ENCODE data around the gene ATOH8.

The ATOH8 gene

DNA sequence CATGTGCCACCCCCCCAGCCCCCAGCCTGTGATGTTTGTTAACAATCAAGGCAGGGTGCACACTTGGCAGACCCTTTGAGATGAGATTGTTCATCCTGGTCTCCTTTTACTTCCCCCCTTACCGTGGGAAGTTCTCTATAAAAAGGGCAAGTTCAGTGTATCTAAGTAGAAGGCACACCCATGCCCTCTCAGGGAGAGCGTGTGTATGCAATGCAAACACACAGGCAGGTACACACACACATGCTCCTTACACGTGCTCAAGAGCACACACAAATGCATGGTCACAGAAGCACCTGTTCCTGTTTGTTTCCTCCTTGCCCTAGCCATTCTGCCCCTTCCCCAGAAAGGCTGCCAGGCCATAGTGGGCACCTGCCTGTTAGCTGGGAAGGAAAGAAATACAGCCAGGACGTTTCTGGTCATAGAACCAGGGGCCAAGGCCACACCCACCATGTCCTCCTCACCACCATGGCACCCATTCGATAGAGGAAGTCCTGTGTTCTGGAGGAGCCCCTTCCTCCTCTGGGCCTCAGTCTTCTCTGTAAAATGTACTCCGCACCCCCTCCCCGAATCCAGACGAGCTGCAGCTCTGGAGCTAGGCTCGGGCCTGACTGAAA, 3.1 kb downstream of the ATOH8 start:
- DNase-seq: no peak

DNA sequence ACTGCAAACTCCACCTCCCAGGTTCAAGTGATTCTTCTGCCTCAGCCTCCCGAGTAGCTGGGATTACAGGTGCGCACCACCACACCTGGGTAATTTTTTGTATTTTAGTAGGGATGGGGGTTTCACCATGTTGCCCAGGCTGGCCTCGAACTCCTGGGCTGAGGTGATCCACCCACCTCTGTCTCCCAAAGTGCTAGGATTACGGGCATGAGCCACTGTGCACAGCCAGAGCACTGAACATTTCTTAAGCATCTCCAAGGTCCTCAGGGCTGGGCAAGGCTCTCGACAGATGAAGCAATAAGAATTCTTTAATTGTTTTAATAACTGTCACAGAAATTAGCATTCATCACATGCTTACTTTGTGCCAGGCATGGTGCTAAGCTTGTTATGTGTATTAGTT, 4.1 kb downstream of the ATOH8 start:
- DNase-seq: no peak

DNA sequence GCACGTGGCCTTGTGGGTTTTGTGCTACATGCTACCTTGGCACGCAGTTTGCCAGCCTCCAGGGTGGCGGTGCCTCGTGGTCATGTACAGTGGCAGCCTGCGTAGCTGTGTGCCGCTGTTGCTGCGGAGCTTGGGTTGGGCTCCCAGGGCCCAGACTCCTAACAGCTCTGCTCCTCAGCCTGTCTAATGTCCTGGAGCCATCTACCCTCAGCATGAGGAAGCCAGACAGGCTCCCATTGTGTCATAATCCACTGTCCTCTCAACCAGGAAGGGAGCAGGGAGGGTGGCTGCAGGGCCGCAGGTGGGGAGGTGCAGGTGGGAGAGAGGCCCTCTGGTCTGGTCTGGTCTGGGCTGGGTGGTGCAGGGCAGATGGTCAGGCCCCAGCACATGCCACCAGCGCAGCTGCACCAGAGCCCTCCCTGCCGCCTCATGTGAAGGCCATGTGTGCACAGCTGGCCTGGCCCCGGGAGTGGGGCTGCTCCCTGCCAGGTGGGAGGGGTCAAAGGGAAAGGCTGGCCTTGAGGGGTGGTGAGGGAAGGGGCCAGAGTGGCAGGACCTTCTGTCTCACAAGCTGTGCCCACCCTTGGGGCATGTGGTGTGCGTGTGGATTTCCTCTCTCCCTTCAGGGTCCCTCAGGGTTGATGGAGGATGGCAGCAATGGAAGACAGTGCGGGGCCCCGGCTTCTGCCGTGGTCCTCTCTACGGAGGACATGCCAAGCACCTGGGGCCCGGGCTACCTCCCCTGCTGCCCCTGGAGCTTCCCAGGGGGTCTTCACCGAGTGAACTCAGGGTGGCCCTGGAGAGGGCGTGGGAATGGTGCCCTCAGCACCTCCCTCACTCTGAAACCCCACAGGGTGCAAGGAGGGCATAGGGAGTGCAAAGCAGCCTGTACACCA, 4.8 kb downstream of the ATOH8 start:
- DNase-seq: no peak

DNA sequence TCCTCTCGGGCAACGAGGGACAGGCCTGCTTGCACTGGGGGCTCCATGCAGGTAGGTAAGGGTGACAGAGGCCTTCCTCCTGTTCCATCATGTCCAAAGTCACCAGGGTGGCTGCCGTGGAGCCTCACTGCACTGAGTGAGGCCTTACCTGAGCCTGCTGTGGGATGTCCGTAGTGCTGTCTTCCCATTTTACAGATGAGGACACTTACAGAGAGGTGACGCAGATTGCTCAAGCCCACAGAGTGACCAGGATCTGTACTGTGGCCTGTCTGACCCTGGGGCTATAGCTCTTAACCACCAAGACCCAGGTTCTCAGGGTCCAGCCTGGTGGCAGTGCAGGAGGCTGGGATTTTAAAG, 5.4 kb downstream of the ATOH8 start:
- no peak for DNase-seq

DNA sequence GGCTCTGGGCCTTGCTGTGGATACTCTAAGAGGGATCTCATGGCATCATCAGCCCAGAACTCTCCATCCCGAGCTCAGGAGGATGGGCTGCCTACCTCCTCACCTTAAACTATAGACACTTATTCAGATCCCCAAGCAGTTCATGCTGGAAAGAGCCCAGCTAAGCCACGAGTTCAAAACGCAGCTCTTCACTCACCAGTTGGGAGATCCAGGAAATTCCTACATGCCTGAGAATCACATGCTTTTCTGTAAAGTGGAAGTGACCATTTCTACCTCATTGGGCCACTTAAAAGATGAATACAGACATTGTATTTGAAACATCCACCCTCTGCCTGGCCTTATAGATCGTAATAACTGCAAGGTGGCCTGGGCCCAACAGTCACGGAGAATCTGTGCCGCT, 6.6 kb downstream of the ATOH8 start:
- no peak for DNase-seq

DNA sequence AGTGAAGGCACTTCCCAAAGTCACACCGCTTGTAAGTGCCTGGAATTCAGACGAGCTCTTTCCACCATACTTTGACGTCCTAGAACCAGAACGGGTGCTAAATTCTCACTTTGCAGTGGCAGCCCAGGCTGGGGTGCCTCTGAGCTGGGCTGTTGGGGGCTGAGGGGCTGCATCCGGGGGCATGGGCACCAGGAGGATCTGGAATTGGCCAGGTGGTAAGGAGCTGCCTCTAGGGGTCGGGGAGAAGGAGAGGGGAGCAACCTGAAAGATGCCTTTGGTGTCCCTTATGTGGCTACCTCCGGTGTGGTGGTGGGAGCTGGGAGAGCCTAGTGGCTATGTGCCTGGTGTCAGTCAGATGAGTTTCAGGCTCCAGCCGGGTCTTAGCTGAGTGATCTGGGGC, 7.1 kb downstream of the ATOH8 start:
- no peak for DNase-seq

DNA sequence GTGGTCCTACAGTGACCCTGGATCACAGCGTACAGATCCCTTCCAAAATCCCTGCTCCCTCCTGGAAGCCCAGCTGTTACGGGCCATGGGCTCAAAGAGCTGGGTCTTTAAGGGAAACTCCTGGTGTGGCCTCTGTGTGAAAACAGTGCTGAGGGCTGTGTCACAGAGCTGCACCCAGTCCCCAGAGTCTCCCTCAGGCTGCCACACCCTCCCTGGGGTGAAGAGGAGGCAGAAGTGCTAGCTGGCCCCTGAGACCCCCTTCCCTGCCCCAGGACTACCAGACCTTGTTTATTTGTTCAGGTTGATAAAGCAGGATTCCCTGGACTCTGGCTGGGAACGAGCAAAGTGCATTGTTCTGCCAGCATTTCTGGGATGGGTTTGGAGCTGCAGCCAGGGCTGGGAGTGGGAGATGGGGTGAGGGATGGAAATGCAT, 7.7 kb downstream of the ATOH8 start:
- DNase-seq: no peak

DNA sequence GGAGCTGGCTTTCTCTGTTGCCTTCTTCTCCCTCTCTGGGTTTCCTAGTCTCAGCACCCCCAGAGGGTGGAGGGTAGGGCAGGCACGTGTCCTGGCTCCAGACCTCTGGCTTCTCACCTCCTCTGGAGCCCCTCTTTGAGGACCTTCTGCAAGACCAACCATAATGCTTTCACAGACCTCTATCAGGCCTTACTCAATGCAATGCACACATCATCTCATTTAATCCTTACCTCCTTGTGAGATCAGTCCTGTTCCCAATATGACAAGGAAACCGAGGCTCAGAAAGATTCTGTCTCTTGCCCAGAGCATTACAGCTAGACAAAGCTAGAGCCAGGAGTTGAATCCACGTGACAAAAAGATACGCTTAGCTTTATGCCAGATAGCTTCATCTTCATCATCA, 8.2 kb downstream of the ATOH8 start:
- no peak for DNase-seq

DNA sequence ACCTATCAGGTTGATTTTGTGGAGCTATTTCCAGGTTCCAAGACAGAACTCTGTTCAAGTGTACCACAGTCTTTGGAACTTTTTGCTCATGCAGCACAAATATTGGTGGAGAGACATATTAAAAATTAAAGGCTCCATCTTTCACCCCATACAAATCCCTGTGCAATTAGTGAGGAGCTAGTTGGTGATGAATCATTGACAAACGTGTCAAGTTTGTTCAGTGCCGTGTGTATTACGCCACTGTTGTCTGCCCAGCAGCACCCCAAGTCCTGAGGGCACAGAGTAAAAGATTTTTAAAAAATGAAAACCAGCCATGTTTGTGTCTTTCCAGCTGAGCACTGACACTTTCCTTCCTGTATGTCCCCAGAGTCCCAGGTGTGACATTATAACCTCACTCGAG, 9.3 kb downstream of the ATOH8 start:
- no peak for DNase-seq

DNA sequence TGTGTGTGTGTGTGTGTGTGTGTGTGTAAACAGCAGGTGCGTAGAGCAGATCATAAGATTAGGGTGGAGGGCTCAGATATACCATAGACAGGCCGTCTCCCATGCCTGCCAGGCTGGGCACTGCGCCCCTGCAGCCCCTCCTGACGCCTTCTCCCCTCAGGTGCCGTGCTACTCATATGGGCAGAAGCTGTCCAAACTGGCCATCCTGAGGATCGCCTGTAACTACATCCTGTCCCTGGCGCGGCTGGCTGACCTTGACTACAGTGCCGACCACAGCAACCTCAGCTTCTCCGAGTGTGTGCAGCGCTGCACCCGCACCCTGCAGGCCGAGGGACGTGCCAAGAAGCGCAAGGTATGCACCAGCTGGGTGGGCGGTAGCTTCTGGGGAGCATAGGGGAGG, 10.0 kb downstream of the ATOH8 start:
- DNase-seq: no peak

DNA sequence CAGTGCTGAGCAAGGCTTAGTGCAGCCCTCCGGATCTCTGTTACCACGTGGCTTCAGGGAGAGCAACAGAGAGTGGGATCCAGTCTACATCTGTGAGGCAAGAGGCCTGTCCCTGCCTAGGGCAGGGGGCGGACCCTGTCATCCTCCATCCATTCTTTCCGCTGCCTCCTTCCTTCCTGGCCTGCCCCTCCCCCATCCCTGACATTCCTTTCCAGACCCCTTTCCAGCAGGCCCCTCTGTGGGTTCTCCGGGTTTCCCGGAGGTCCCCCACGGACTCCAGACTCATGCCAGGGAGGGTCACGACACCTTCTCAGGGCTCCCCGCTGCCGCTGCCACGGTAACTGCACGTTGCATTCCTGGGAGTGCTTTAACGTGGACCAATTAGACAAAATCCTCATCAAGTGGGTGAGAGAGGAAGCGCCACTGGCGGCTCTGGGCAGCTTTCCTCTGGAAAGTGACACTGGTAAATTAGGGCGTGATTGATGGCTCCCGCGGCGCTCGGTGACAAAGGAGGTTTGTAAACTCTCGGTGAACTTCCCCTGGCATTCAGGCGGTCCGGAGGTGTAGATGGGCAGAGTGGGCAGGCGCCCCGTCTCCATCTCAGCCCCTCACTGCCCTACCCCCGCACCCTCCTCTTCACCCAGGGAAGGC, 11.4 kb downstream of the ATOH8 start:
- DNase-seq: no peak

DNA sequence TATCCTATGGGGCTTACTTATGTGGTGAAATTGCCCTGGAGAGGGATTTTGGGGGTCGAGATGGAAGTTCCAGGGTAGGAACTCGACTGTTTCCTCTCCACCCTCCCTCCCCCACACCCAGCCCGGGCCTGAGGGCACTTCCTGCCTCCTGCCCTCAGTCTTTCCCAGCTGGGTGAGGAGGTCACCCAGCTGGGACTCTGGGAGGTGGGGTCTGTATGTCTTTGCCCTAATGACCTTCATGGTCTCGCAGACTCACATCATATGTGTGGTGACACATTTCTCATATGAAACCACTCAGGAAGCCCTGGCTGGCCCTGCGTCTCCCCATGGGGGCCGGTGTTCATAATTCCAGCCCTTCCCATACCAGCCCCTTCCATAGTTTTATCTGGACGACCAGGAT, 12.4 kb downstream of the ATOH8 start:
- no peak for DNase-seq

DNA sequence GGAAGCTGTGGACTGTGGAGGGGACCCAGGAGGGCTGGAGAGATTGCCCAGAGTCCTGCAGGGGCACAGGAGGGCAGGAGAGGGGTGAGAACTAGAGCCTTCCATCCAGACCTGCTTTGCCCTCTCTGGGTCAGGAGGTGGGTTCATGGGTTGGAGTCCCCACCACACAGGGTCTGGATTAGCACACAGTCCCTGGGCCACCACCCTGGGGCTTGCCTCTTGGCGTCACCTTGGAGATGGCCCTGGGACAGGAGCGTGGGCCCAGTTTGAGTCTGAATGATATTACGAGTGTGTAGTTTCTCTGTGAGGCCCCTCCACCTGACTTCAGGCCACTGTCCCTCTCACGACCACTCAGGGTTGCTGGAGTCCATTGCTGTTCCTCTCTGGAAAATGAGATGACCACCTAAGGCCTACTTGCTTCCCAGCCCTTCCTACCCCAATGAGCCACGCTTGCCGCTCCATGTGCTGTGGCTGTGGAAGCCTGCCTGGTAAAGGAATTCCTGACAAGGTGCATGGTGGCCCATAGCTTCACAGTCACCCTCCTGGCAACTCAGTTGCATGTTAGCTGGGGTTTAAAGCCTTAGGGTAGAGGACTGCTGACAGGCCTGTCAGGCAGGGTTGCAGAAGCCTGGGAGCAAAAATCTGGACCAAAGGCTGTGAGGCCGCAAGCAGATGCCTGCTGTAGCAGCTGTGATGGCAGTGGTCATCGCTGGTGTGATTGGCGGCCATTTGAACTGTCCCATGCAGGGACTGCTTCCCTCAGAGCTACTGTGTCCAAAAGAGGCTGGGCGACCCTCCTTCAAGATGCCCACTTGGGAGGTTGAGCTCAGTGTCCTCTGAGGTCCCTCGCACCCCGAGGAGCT, 14.2 kb downstream of the ATOH8 start:
- no peak for DNase-seq

DNA sequence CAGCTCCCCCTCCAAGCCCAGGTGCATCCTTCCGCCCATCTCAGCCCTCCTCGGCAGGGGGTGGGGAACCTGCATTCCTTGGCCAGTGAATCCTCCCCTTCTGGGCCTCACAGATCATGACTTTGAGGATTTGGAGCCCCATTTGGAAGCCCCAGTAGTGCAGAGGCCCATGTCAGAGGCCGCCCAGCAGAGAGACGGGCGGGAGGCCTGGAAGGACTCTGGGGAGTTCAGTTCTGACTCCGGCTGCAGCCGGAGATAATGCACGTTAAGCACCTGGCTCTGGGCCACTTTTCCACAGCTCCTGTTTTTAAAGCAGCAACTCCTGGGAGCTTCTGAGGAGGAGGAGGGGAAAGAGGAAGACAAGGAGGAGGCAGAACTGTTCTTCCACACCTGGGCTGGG, 14.9 kb downstream of the ATOH8 start:
- no peak for DNase-seq

DNA sequence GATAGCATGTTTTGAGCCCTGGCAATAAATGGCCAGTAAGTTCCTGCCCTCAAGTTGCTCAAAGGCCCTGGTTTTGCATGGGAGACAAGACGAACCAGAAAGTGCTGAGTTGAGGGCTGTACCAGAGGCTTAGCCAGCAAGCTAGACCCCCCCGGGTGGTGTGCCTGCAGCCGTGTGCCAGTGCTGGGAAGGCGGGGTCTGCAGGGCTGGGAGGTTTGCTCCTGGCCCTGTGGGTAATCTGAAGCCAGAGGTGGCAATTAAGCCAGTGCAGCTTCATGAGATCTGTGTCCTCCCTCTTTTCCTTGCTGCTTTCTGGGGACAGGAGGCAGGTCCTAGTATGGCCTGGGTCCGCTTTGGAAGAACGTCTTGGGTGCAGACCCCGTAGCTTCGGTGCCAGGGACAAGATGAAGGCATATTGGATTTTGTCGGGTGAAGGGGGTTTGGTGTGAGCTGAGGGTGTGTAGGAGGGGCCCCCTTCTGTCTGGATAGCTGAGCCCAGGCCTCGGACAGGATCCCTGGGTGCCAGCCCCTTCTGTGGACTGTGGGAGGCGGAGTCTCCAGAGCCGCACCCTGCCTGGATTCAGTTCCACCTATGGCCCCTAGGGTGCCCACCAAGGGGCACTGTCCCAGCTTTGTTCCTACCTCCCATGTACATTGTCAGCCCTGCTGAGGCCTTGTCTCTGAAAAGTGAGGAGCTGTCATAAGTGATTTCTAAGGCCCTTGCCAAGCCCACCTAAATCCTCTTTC, 15.6 kb downstream of the ATOH8 start:
- peak; percentile 12 for DNase-seq

DNA sequence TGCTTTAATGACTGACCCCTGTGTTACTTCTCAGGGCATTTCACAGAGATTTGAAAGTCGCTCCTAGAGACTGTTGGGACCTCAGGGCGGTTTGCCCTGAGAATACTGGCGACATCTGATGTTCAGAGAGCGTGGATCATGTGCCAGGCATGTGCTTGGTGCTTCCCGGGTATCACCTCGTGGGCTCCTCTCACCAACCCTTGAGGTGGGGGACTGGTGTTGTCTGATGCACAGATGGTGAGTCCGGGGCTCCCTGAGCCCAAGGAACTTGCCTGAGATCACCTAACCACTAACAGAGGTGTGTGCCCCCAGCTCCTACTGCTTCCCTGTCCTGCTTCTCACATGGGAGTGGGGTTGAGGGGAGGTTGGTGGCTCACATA, 16.2 kb downstream of the ATOH8 start:
- no peak for DNase-seq

DNA sequence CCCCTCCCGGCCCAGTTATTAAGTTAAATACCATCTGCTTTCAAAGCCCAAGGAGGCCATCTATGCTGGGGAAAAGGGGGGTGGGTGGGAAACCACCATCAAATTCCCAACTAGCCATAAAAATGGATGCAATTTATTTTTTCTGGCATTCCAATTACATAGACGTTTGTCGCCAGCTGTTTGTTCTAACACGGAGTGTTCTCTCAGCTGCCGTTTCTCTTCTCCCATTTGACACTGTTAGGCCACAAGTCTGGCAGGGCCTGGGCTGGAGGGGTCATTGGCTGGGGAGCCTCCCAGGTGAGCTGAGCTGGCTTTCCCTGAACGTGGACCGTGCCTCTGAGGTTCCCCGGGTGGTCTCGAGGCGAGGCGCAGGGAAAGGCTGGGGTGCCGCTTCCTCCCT, 16.6 kb downstream of the ATOH8 start:
- DNase-seq: no peak

DNA sequence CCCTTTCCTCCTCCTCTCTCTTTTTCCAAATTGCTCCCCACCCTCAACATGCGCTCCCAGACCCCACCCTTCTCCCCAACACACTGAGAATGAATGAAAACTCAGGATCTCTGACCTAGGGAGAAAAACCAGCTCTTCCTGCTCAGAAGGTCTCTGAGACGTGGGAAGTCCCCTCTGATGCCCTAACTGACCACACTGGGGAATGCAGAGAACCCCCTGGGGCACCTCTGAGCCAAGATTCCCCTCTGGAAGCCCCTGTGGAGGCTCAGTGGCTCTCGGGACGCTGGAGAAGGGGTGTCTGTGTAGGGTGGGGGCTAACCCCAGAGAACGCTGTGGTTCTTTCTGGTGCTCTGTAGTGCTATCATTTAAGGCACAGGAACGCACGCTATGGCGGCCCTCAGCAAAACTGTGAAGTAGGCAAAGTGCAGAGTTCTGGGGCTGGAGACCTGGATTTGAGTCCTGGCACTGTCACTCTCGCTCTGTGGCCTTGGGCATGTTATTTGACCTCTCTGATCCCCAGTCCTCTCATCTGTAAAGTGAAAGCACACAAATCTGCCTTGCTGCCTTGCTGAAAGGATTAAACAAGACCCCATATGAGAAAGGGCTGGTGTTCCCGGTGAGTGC, 17.1 kb downstream of the ATOH8 start:
- DNase-seq: no peak

DNA sequence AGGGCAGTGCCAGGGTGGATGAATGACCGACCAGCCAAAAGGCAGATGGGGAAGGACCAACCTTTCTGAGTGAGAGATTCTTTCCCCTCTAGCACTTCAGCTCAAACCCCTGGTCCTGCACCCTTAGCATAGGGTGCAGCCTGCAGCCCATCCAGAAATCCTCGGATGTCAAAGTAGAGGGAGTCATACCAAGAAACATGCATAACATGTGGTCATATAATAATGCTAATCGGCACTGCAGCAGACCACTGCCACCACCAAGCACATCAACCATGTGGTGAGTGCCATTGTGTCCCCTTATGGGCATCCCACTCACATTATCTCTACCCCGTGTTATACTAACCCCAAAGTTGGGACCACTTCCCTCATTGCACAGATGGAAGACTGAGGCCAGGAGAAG, 17.7 kb downstream of the ATOH8 start:
- DNase-seq: no peak

DNA sequence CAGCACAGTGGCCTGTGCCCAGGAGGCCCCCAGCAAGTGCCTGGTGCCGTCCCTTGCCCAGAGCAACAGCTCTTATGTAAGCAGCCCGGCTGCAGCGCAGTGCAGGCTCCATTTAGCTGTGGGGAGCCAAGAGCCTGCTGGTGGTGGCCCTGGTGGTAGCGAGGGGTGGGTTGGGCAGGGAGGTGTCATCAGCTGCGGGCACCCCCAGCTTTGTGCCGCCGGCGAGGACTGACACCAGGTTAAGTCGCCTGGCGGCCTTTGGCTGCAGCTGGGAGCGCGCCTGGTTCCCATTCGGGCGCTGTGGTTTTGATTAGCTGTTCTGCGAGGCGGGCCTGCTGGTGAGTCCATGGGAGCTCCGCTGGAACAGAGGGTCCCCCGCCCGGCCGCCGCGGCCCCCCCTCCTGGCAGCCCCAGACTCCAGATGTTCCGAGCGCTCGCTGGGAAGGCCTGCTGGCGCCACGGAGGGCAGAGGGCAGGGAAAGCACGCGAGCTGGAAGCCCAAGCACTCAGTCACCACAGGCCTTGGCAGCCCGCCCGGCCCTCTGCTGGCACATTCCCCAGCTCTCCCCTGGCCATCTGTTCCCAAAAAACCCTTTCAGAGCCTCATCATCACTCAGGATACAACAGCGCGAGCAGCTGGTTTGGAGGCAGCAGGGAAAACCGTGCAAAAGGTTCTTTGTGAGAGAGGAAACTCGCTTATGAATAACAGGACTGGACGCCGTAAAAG, 18.4 kb downstream of the ATOH8 start:
- DNase-seq: no peak

DNA sequence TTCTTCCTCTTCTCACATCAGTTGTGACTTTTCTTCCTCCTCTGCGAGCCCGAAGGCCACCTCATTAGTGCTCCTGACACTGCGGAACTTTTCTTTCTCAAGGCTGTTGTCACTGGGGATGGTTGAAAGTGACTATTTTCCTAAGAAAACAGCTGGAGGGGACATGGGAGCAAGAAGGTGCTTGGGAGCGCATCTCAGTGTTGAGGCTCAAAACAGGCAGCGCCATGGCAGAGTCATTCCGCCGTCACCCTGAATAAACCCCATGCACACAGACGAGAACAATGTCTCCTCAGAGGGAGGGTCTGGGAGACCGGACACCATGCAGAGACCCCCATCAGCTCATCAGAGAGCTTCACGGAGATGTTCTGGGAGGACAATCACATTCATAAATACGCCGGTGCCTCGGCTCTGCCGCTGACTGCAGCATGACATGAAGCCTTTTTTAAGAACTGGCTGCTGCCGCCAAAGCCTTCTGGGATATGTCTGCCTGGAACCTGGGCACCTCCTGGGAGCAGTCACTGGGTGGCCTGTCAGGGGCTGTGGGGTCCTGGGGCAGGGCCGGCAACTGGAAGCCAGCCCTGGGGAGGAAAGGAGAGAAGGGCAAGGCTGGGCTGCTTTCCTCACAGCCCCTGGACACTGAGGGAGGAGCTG, 19.2 kb downstream of the ATOH8 start:
- no peak for DNase-seq

Data from stimulated activated CD4-positive, alpha-beta T cell treated with anti-CD3 and anti-CD28 coated beads, Interleukin-1b, Interleukin-23, amount 100 ng/mL, for 48 hours (primary cell).